NCI-H2171 treated with DMSO at 0.1 percent for 48 hours (cell line): Measurements from ENCODE around the gene LMAN2L.

ENCODE experiments used
- DNase-seq: peaks from one replicate; lab custom pipeline; 2025; lab: John Stamatoyannopoulos, UW

Gene LMAN2L

GRCh38 chr2:96703021-96703751, 36.7 kb downstream of the LMAN2L start:
- no peak for DNase-seq

GRCh38 chr2:96702098-96702785, 37.6 kb downstream of the LMAN2L start:
- no peak for DNase-seq

DNA sequence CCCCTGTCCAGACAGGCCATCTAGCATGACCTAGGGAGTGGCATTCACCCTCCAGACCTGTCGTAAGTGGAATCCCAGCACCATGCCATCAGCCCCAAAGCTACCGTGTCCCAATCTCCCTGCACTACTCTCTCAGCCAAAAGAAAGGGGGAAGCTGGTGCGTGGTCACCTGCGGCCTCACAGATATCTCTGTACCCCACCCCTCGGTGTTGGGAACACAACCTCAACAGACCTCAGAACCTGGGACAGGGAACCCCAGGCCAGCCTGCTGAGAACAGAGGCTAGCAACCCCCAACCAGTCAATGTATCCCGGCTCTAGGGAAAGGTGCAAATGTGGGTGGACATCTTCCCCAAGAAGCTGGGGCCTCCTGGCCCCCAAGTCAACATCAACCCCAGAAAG, 38.2 kb downstream of the LMAN2L start:
- DNase-seq = no peak

GRCh38 chr2:96700086-96700485, 39.8 kb downstream of the LMAN2L start:
- DNase-seq = no peak

- DNase-seq = no peak
These were observed 40.2 kb downstream of the LMAN2L start for GRCh38 chr2:96699621-96700020.

- no peak for DNase-seq
These were observed 40.8 kb downstream of the LMAN2L start for GRCh38 chr2:96699021-96699420.

GRCh38 chr2:96698221-96698861, 41.5 kb downstream of the LMAN2L start:
- DNase-seq = no peak

- peak; percentile 10 for DNase-seq
These were observed 42.4 kb downstream of the LMAN2L start for GRCh38 chr2:96697476-96697875.

DNA sequence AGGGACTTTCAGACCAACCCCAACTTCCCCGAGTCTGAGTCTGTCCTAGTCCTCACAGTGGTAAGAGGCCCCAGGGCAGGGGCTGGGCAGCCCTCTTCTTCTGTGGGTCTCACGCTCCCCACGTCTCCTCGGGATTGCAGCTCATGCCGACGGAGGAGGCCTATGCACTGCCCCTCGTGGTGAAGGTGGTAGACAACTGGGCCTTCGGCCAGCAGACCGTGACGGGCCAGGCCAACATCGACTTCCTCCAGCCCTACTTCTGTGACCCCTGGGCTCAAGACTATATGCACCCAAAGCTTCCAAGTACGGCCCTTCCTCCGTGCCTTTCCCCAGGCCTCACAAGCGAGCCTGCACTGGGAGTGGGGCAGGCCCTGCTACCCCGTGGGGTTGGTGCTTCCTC, 44.3 kb downstream of the LMAN2L start:
- no peak for DNase-seq

DNA sequence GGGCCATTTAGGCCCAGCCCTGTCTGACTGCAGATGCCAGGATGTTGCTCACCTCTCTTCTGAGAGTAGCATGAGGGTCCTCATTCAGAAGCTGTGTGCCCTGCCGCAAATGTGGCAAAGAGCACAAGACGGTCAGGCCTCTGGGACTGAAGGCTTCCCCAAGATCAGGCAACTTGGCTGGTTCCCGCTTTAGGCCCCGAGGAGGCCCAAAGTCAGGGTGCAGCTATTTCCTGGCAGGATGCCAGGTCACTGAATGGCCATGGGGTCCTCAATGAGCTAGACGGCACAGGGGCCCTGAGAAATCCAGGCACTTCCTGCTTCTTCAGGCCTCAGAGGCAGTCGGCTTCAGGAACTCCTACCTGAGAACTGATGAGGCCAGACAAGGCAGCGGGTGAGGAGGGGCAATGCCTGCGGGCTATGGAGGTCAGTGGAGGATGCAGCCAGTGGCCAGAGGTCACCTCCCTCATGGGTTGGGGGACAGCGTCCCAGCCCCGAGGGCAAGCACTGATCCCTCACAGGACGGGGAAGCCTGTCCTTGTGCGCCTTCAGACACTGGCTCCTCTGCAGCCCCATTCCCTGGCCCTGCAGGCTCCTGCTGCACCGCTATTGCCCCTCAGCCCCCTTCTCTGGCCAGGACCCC, 44.9 kb downstream of the LMAN2L start:
- DNase-seq = no peak

GRCh38 chr2:96694279-96694678, 45.6 kb downstream of the LMAN2L start:
- DNase-seq = no peak

GRCh38 chr2:96693286-96694200, 46.3 kb downstream of the LMAN2L start:
- DNase-seq = peak; percentile 49

DNA sequence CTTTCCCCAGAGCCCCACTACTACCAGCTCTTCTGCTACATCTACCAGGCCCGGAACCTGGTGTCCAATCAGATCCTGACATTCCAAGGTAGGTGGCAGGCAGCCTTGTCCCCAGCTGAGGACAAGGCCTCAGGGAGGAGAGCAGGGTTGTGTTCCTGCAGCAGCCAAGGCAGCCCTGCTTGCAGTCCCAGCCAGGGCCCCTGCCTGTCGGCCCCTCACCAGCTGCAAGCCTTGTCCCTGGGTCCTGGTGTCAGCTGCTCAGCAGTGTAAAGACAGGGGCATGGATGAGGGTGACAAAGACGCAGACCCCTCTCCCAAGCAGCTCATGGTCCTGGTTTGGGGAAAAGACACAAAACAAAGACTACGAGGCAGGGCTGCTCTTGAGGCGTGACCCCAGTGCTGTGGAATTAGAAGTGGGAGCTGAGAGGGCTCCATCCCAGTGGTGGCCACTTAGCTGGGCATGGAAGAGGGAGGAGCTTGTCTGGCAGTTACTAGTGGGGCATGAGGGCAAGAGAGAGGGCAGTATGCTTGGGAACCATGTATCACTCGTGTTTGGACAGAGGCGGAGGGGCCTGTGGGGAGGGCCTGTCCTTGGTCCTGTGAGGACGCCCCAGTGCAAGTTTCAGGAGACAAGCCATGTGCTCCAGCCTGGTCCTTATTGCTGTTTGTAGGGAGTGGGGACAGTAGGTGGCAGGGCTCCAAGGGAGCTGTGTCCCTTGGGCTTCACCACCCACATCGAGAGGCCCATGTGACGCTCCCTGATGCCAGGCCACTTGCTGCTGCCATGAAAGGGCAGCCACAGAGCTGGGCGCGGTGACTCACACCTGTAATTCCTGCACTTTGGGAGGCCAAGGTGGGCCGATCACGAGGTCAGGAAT, 47.5 kb downstream of the LMAN2L start:
- no peak for DNase-seq

GRCh38 chr2:96691022-96691612, 48.7 kb downstream of the LMAN2L start:
- DNase-seq = no peak

GRCh38 chr2:96690306-96691021, 49.4 kb downstream of the LMAN2L start:
- no peak for DNase-seq

GRCh38 chr2:96689431-96689991, 50.4 kb downstream of the LMAN2L start:
- DNase-seq = no peak

GRCh38 chr2:96688649-96689430, 51.0 kb downstream of the LMAN2L start:
- DNase-seq = no peak
